SK-N-DZ (cell line): ENCODE data around the gene CH25H.
"Not testable (repeated sequence)": the region's sequence is repeated elsewhere in the genome, so short reads cannot be mapped to it uniquely, and the experiment has no call there.

Experiments
- DNase-seq: peaks from one replicate; pipeline ENCODE4 v3.0.0-alpha.2; 2015; ENCODE audit warnings: low spot score

Gene CH25H

DNA sequence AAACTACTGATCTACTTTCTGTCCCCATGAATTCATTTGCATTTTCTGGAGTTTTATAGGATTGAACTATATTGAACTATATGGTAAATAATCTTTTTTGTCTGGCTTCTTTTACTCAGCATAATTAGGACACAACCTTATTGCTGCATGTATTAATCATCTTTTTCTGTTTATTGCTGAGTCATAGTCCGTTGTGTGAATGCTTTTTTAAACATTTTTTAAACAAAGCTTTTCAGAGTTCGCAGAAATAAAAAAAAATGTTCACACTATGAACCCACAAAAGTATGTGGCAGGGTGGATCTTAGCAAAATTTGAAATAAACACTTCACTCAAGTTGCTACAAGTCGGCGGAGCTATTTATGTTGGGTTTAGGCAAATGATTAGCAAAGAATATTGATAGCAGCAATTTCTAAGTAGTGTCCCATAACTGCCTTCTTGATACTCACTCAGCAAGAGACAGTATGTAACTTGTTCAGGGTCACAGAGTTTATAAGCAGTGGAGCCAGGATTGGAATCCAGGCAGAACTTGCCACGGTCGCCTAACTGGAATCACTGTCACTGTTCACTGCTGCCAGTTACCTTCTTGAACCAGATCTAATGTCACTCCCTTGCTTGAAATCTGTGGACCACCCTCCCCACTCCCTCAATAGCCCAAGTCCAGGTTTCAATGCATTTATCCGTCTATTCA is 5.6 kb downstream of the CH25H start:
- DNase-seq: no peak

DNA sequence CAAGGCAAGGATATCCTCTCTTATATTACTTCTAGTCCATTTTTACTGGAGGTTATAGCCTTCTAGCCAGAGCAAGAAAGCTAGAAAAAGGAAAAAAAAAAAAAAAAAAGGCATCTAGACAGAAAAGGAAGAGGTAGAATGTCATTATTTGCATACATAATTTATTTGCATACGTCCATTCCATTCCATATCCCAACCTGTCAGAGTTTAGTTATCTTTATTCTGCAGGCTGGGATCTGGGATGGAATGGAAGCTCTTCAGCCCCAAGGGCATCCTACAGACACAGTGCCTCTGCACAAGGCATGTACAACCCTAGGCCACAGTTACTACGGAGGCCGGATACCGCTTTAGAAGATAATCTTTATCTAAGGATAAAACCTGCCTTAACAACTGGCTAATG is 9.6 kb downstream of the CH25H start:
- no peak for DNase-seq

DNA sequence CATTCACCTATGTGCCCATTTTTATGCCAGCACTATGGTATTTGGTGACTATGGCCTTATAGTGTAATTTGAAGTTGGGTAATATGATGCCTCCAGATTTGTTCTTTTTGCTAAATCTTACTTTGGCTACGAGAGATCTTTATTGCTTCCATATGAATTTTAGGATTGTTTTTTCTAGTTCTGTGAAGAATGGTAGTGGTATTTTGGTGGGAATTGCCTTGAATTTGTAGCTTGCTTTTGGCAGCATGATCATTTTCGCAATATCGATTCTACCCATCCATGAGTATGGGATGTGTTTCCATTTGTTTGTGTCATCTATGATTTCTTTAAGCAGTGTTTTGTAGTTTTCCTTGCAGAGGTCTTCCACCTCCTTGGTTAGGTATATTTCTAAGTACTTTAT is 15.8 kb downstream of the CH25H start:
- not testable (repeated sequence) for DNase-seq

DNA sequence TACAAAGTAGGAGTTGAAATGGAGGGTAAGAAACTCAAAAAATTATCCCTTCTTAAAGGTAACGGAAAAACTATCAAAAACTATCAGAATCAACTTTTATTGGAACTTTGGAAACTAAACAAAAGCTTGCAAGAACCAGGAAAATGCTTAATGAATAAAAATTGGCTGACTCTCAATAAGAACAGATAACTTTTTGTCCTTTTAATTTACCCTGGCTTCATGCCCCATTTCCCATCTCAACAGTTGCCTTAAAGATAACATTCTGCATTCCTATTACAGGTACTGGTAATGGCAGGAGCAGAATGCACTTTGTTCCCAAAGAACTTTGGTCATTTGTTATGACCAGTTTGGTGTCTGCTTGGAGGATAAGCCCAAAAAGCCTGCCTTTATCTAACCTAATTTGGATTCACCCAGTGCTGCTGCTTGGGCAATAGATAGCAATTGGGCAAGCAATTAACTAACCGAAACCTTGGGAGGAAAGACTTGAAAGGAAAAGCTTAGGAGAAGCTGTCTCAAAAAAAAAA is 17.8 kb downstream of the CH25H start:
- no peak for DNase-seq

DNA sequence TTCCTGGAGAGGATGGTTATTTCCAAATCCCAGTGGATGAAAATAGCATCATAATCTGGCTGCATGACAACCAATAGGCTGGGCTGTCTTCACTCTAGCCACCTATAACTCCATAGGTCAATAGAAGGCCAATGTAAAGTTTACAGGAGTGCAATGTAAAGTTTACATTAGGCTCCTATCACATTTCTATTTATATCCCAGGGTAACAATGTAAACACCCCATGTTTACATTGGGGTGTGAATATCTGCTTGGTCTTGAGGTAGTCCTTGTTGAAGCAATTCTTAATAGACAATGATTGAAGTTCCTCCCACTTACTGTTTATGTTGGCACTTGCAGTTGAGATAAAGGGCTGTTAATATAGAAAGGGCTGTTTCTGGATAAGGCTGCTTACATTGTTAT is 21.5 kb downstream of the CH25H start:
- no peak for DNase-seq

DNA sequence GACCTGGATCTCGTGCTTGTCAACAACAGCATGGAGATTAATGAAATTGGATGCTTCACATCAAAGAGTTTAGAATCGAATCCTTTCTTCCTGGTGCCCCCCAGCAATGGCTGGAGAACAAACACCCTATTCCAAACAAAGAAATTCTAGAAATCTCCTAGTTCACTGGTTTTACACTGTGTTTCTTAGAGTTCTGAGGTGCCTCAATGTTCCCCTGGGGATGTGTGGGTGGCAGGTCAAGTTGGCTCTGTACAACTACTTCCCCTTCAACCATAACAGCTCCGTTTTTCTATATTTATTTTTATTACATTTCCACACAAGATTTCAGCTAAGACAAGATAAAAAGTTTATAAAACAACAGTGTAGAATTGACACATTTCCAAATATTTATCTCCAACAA is 22.5 kb downstream of the CH25H start:
- DNase-seq: no peak

DNA sequence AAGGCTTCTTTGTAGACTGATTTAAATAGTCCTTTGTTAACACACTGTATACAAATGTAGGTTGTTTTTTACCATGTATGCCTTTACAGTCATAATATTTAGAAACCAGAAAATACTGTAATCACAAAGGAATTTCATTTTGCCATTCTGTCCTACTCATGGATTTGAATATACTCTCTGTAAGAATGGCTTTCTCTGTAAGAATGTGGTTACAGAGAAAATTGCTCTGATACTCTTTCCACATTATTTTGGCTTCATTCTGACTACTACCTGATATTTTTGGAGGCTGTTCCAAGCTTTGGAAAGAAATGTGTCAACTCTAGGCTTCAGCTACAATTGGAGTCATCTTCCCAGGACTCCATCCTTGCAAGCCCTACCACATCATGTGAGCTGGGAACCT is 23.5 kb downstream of the CH25H start:
- no peak for DNase-seq

DNA sequence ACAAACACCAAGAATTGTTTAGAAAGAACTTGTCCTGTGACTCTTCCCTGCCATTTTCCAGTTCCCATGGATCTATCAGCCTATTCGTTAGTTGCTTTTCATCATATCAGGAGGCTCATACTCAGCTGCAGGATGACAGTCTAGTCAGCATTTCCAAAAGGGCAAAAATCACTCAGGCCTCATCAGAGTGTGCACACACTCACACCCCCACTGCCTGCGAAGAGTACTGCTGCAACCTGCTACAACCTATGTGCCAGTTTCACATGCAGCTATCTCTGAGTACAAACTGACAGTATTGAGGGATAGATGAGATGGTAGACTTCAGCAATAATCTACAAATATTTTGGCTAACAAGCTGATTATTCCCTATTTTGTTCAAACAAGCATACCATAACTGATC is 24.2 kb downstream of the CH25H start:
- DNase-seq: no peak

DNA sequence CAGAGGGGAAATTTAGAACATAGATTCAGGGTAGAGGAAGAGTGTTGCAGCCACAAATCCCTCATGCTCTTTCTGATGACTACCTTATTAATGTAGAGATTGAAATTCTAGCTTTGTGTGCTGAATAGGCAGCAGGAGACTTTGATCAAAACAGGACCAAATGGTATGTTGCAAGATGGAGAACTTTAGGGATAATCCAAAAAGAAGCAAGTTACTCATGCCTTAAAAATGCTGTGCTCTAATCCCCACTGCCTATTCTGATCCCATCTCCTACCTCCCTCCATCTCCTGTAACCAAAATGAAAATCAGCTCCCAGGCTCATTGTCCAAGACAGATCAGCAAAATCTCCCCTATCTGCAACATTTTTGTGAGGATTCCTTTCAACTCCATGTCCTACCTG is 31.3 kb downstream of the CH25H start:
- no peak for DNase-seq

DNA sequence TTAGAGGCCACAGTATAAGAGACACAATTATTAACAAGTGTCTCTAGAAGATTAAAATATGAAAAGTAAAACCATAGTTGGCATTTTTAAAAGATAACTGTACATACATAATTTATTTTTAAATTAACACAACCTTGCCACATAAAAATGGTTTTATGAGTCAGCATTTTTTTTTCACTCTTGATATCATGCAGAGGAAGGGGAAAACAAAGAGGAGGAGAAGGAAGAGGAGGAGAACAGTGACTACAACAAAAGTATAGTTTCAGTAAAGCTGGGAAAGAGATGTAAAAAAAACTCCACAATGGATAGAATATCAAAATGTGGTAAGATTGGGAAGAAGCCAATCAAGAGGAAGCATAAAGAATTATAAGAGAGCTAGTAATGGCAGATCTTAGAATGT is 34.0 kb downstream of the CH25H start:
- DNase-seq: no peak

DNA sequence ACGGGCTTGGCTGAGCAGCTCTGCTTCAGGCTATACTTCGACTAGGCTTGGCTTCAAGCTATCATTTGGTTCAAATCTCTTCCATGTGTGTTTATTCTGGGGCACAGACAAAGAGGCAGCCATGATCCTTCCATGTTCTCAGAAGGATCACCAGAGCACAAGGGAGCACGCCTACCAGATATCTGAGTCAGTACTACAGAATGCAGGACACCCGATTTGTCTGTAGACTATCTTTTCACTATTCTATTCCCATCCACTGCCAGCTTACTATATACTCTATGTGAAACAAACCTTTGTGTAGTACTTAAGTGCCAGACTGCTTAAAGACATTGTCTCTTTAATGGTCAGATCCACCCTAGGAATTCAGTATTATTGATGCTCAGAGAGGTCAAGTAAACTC is 35.1 kb downstream of the CH25H start:
- no peak for DNase-seq

DNA sequence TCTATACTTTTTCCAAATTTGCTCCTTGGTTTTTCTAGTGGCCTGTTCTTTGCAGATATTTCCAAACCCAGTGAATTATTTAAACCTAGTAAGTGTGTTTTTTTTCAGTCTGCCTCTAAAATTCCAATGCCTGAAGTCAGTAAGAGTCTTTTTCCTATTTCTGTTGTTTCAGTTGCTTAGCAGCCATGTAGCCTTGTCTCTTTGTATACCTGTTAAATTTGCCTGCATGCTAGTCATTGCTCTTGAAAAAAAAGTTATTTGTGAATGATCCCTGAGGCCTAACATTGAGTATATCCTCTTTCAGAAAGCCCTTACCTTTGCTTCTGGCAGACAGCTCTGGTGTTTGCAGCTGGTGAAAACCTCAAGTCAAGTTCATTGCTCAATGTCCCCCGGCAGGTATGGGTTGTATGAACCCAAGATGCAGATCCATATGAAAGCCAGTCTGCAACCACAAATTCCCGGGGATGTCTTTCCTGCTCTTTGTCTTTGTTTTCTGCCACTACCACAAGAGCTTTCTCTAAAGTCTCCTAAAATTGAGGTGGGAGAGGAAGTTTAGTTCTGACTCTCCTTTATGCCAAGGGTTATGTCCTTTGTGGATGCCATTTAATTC is 35.7 kb downstream of the CH25H start:
- no peak for DNase-seq

DNA sequence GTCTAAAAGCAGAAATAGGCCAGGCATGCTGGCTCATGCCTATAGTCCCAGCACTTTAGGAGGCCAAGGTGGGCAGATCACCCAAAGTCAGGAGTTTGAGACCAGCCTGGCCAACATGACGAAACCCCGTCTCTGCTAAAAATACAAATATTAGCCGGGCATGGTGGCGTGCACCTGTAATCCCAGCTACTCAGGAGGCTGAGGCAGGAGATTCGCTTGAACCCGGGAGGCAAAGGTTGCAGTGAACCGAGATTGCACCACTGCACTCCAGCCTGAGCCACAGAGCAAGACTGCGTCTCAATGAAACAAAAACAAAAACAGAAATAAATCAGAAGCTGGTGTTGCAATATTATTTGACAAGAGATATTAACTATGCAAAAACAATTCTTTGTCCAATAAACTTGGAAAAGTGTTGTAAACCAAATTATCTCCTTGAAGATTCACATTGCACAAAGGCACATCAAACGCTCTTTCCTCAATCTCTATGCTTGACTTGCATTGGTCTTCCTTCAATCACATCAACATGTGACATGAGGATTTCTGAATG is 38.7 kb downstream of the CH25H start:
- not testable (repeated sequence) for DNase-seq

DNA sequence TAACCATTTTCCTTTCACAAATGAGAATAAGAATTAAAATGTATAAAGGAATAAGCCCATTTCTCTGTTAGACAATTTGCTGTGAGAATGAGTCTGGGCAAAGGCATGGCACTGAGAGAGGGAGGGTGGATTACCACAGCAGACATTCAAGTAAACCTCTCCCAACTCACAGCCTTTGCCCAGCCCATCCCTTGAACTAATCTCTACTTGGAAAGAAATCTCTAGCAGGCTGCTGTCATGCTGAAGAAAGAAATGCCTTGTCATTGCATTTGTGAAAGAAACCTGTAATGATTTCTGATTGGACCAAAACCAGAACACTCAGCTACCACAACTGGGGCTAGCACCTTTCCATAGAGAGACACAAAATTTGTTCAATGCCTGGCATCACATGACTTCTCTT is 39.2 kb downstream of the CH25H start:
- no peak for DNase-seq

DNA sequence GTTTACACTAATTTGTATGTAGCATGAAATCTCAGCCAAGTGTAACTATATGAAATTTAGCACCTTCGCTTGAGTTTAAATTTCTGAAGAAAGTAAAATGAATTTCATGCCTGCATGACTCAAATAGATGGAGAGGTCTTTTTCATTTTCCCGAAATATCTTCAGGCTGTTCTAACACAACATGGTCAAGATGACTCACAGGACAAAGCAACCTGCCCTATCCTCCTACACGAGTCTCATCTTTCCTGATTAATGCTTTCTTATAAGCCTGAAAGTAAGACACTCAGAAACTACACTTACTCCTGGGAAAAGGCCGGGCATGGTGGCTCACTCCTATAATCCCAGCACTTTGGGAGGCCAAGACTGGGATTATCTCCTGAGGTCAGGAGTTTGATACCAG is 41.2 kb downstream of the CH25H start:
- no peak for DNase-seq

DNA sequence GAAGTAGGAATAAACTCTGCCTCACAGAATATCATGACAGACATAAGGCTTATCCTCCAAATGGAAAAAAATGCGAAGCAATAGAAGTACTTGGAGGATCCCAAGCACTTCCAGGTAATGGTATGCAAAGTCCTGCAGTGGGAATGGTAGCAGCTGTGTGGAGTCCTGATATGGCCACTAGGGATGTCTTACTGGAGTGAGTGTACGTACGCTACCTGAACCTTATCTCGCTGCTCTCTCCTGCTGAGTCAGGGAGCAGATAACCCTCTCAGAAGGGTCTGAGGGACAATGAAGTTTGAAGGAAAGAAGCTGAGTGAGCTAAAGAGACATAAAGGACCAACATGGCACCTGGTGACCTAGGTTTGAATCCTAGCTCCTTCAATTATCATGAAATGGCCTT is 42.2 kb downstream of the CH25H start:
- no peak for DNase-seq

DNA sequence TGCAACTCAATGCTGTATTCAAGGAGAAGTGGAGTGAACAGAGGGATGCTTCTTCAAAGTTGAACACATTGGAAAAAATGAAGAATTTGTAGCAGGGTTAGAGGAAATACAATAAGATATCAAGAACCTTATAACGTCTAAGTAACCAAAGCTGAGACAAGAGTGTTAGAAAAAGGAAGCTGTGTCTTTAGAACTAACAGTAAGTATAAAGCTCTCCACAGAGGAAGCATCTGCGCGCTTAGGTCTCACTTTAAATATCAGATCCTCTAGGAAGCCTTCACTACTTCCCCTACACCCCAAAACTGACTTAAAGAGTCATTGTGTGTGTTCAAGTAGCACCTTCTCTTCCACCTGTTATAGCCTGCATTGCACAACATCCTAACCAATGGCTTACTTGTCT is 43.0 kb downstream of the CH25H start:
- no peak for DNase-seq

DNA sequence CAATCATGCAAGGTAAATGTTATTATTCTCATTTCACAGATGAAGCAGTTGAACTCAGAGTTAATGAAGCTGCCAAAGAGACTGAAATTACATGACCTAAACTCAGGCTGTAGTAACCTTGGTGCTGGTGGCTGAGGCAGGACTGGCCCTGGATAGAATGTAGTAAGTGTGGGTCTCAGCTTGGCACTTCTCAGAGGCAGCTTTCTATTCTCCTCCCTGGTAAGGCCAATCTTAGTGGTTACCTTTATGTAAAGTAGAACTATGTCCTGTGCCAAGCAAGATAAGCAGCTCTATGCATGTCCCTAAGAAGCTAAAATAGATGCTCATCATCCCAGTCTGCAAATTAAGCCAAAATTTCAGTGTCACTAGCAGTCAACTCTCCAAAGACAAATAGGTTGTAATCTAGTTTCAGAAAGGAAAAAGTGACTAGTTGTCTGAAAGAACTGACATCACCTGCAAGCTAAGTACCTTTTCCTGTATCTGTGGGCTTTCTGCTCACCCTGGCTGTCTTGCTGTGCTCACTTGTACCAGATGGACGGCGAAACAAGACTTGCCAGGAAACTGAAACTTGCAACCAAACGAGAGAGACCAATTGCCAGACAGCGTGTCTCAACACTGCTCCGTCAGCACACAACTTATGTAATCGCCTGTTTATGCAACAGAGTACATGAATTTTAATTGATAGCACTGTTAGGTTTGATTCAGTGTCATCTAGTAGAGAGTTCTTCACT is 43.7 kb downstream of the CH25H start:
- no peak for DNase-seq

DNA sequence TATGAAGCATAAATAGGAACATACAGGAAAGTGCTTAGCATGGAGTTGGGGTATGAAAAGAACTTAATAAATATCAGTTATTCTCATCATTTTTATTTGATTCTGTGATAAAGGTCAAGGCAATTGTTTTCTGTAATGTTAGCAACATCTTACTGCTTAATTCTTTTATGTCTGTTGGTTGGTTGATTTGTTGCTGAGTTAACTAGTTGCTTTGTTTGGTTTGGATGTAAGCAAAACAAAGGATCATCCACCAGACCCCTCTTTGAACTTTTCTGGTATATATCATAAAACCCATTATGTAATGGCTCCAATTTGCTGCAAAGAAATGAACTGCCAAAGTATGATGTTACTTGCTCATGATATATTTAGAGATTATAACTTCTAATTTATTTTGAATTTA is 44.5 kb downstream of the CH25H start:
- DNase-seq: no peak

DNA sequence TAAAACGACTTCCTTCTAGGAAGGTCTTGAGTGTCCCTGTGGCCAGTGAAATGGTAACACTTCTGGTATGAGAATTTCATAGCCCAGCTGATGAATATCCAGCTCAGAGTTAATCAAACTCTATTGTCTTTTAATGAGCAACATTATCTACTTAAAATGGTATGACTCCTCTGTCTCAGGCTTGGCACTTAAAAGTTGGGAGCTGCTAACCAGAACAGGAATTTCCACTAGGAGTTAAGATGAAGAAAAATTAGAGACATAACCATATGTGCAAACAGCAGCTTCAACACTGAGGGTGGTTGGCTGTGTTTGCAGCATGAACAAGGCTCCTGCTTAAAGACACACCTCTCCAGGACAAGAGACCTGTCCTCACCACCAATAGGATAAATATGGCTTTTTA is 46.8 kb downstream of the CH25H start:
- no peak for DNase-seq

DNA sequence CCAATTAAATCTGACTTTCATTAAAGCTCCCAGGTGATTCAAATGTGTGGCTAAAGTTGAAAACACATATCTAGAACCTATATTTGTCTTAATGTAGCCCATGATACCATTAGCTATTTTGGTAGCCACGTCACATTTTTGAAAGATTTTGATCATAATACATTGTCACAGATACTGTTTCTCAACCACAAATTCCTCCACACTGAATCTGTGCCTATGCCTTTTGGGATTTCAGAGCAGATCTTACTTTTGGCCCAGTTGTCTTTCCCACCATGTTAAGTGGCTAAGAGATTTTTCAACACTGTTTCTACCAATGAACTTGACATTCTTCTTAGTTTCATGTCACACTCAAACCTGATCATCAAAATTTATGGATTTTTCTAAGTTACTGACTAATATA is 47.4 kb downstream of the CH25H start:
- no peak for DNase-seq

DNA sequence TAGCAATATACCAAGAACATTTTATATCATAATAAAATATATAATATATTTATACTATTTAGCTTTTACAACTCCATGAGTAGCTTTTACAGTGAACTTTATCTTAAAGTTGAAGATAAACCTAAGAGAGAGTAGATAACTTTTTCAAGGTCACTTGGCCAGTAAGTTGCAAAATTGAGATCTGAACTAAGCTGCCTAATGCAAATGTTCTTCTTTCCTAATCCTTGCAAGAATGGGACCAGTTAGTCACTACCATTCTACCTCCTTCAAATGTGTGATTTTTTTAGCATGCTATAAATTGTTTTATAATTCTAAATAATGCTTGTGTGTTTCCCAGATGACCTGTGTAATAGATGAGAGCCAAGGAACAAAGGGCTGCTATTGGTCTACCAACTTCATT is 47.8 kb downstream of the CH25H start:
- no peak for DNase-seq

DNA sequence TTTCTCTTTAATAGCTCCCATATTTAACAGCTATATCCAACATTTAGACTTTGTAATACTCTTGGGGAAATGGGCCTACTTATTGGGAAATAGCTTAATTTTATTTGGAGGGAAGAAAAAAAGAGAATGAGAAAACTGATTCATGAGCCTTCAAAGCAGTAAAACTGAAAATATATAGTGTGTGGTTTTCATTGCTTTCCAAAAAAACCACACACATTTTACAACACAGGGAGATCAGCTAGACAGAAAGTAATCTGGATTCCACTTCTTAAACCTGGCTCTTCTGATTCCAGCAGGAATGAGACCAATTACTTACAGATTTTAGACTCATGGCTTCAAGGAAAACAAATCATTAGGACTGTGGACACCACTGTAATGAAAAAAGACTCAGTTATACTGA is 48.7 kb downstream of the CH25H start:
- DNase-seq: no peak
